HepG2 (cell line): Measurements from ENCODE around the gene RASD1. TPM values are rescaled to one million over a fixed set of nuclear protein-coding genes. Genes with fewer than 3 reads are reported as not detected.

Source experiments
- ATAC-seq: fragments of 200-7000 bp; cut with Tn5 transposase; 3 replicates; pipeline ENCODE4 v1.9.1; 2020; ENCODE audit warnings: mild to moderate bottlenecking, moderate library complexity
- BruUV-seq: library from RNA; stranded (reverse); fragments of 400-500 nt; replicated peaks from 2 replicates; lab custom pipeline; 2021; lab: Mats Ljungman, UMichigan
- CTCF ChIA-PET: fragments of 300-600 bp; formaldehyde crosslinking; extraction: SDS; loops from one replicate; lab custom pipeline; 2021; ENCODE audit warnings: low total read pairs, inconsistent platforms, low intra/inter-chr PET ratio; lab: Yijun Ruan, JAX
- POLR2A ChIA-PET: fragments of 350-600 bp; sonication (Branson Sonifier 250); formaldehyde crosslinking; loops from one replicate; lab custom pipeline; 2020; ENCODE audit warnings: antibody characterized with exemption, inconsistent platforms; lab: Yijun Ruan, JAX
- DNase-seq: peaks from one replicate; pipeline ENCODE4 v3.0.0-alpha.2; 2015; ENCODE audit warnings: low spot score
- FAIRE-seq: peaks from 3 replicates; lab custom pipeline; 2011; peaks lifted over from hg19 to GRCh38; lab: Jason Lieb, UNC
- H2AFZ ChIP-seq: one replicate; pipeline ENCODE4 v1.6.1; 2011; ENCODE audit warnings: low read length, inconsistent platforms
- H3K27ac ChIP-seq: fragments of 300-600 bp; 3 replicates; pipeline ENCODE4 v1.8.0; 2011; ENCODE audit warnings: mixed run types, mild to moderate bottlenecking, mixed read lengths, low read length, inconsistent platforms; ENCODE audit not compliant: insufficient read depth; ENCODE audit errors: extremely low read length
- H3K27me3 ChIP-seq, 2 experiments: fragments of 200-600 bp in 1 of 2; 2 replicates in 1 of 2; 3 replicates in 1 of 2; pipeline versions ENCODE4 v1.6.0 to v1.8.0; 2011; ENCODE audit warnings: low read length in 2 of 2, mild to moderate bottlenecking in 2 of 2, moderate library complexity in 2 of 2, inconsistent platforms in 1 of 2; ENCODE audit not compliant: insufficient read depth in 2 of 2, control insufficient read depth in 1 of 2
- H3K36me3 ChIP-seq, 2 experiments: fragments of 200-600 bp in 1 of 2; replicated peaks in 1 of 2; 2 replicates in 1 of 2; 3 replicates in 1 of 2; pipeline versions ENCODE4 v1.5.1 to v1.8.0; 2011; ENCODE audit warnings: low read length in 2 of 2, inconsistent platforms in 1 of 2; ENCODE audit not compliant: insufficient read depth in 2 of 2, control insufficient read depth in 1 of 2
- H3K4me1 ChIP-seq: 2 replicates; pipeline ENCODE4 v1.5.1; 2012; ENCODE audit warnings: low read length, inconsistent platforms; ENCODE audit not compliant: insufficient read depth
- H3K4me2 ChIP-seq: 2 replicates; pipeline ENCODE4 v1.6.0; 2011; ENCODE audit warnings: low read depth, low read length, inconsistent platforms
- H3K4me3 ChIP-seq, 3 experiments: fragments of 200-600 bp in 1 of 3; sonication (generic), shearing (Covaris generic) in 1 of 3; replicated peaks in 1 of 3; 2 replicates each; pipeline ENCODE4 v1.5.1; 2011 to 2016; ENCODE audit warnings: low read length in 3 of 3, inconsistent platforms in 2 of 3, low read depth in 2 of 3, mild to moderate bottlenecking in 2 of 3, control low read depth in 1 of 3, mixed read lengths in 1 of 3; ENCODE audit not compliant: insufficient read depth in 1 of 3
- H3K79me2 ChIP-seq: one replicate; pipeline ENCODE4 v1.6.1; 2011; ENCODE audit warnings: low read length, inconsistent platforms; ENCODE audit not compliant: insufficient read depth
- H3K9ac ChIP-seq: 2 replicates; pipeline ENCODE4 v1.6.0; 2011; ENCODE audit warnings: mild to moderate bottlenecking, low read depth, low read length, inconsistent platforms; ENCODE audit not compliant: insufficient read depth
- H3K9me3 ChIP-seq: 2 replicates; pipeline ENCODE4 v1.5.1; 2012; ENCODE audit warnings: mild to moderate bottlenecking, low read length
- H4K20me1 ChIP-seq: 2 replicates; pipeline ENCODE4 v1.6.0; 2011; ENCODE audit warnings: inconsistent platforms, mild to moderate bottlenecking, low read length, moderate library complexity; ENCODE audit not compliant: insufficient read depth
- BCLAF1 ChIP-seq: fragments of 450-650 bp; IDR thresholded peaks from 2 replicates; pipeline ENCODE4 v1.6.1; 2017; ENCODE audit warnings: mild to moderate bottlenecking
- KDM1A ChIP-seq: IDR thresholded peaks from 2 replicates; pipeline ENCODE4 v1.6.1; 2016; ENCODE audit warnings: missing compliant biosample characterization
- MLX ChIP-seq: IDR thresholded peaks from 2 replicates; pipeline ENCODE4 v1.6.1; 2016
- NFATC3 ChIP-seq: sonication (generic); formaldehyde crosslinking; IDR thresholded peaks from 2 replicates; pipeline ENCODE4 v1.5.1; 2020; ENCODE audit warnings: mild to moderate bottlenecking, missing genetic modification reagents
- PBX3 ChIP-seq: sonication (generic); formaldehyde crosslinking; IDR thresholded peaks from 2 replicates; pipeline ENCODE4 v1.8.1; 2023; ENCODE audit warnings: missing genetic modification reagents, inconsistent platforms, borderline replicate concordance
- PRDM4 ChIP-seq: sonication (generic); formaldehyde crosslinking; IDR thresholded peaks from 2 replicates; pipeline ENCODE4 v1.9.0; 2021; ENCODE audit warnings: missing genetic modification reagents, borderline replicate concordance
- RFXANK ChIP-seq: IDR thresholded peaks from 2 replicates; pipeline ENCODE4 v1.6.1; 2016
- SMAD1 ChIP-seq: sonication (generic); formaldehyde crosslinking; IDR thresholded peaks from 2 replicates; pipeline ENCODE4 v1.4.0; 2020; ENCODE audit warnings: missing genetic modification reagents, low read depth, mild to moderate bottlenecking, borderline replicate concordance
- THRA ChIP-seq: sonication (generic); formaldehyde crosslinking; IDR thresholded peaks from 2 replicates; pipeline ENCODE4 v1.4.0; 2020; ENCODE audit warnings: missing genetic modification reagents, borderline replicate concordance
- TP53 ChIP-seq: sonication (generic); formaldehyde crosslinking; conservative IDR thresholded peaks from 2 replicates; pipeline ENCODE4 v1.4.0; 2020; ENCODE audit warnings: missing genetic modification reagents
- ZNF574 ChIP-seq: sonication (generic); formaldehyde crosslinking; IDR thresholded peaks from 2 replicates; pipeline ENCODE4 v1.4.0; 2020; ENCODE audit warnings: missing genetic modification reagents
- ZNF607 ChIP-seq: sonication (generic); formaldehyde crosslinking; IDR thresholded peaks from 2 replicates; pipeline ENCODE4 v1.5.1; 2020; ENCODE audit warnings: missing genetic modification reagents, mild to moderate bottlenecking, borderline replicate concordance
- ZNF761 ChIP-seq: sonication (generic); formaldehyde crosslinking; conservative IDR thresholded peaks from 2 replicates; pipeline ENCODE4 v1.4.0; 2020; ENCODE audit warnings: mild to moderate bottlenecking, missing genetic modification reagents
- WGBS: methylation state at CpG from one replicate; pipeline ENCODE4 v1.1.6; 2017; ENCODE audit warnings: low lambda C conversion rate; 5-methylcytosine and 5-hydroxymethylcytosine counted together
- in situ Hi-C: cut with HindIII; loops from 2 replicates; pipeline ENCODE4 v1.10.0; 2017; ENCODE audit warnings: low pct_unique_long_range_greater_than_20kb; ENCODE audit not compliant: extremely low pct_ligation_motif_present
- intact Hi-C: fragments of 100-400 bp; cut with micrococcal nuclease; formaldehyde crosslinking; loops from one replicate; pipeline ENCODE4 v1.10.0; 2022; ENCODE audit not compliant: unreplicated experiment
- polyA plus RNA-seq, 8 experiments: library from polyadenylated mRNA; depleted of rRNA in 3 of 8; stranded (reverse) in 7 of 8; unstranded in 1 of 8; fragments of >200 nt; fragmentation: Illumina TruSeq in 4 of 8; extraction: Trizol in 4 of 8; gene quantifications; 2 replicates each; pipeline versions ENCODE4 v1.2.1 to v1.2.3, GENCODE V29; 2011 to 2016; ENCODE audit warnings: low read depth in 4 of 8, missing spikeins in 1 of 8, mixed read lengths in 1 of 8; ENCODE audit not compliant: insufficient read depth in 1 of 8
- total RNA-seq, 5 experiments: library from RNA; depleted of rRNA; stranded (reverse); fragments of >200 nt; fragmentation: Illumina TruSeq; extraction: Trizol; gene quantifications; 2 replicates each; pipeline ENCODE4 v1.2.3, GENCODE V29; 2016; ENCODE audit warnings: low read depth in 1 of 5

The RASD1 gene
- total and polyA plus RNA-seq, 2 of the 13 experiments (the other 11 are each of a cell fraction or from before 2014, with no cell fraction given): 1.6 to 4.2 TPM

GRCh38 chr17:17467016-17467415 lies 29.2 kb downstream of the RASD1 start:
- Histone ChIP-seq H3K27me3 (peaks cover 7 to 37% of the 10 kb centered on the region in 2 experiments; a peak in 4 of 5 replicates), H3K4me2 (no peak overlapping the region), H3K4me1 (peaks cover 68% of the 10 kb centered on the region), H3K36me3 (no peaks in the 10 kb centered on the region), H2AFZ (no peak overlapping the region), H4K20me1 (no peaks in the 10 kb centered on the region), H3K9me3 (no peaks in the 10 kb centered on the region), H3K79me2 (no peaks in the 10 kb centered on the region), H3K4me3 (no peak overlapping the region)
- ATAC-seq (no peak), FAIRE-seq (no peak), DNase-seq (no peak)
- in situ Hi-C loops: no loop called here
- BruUV-seq: no TSS peak
- intact Hi-C loops: no loop called here
- 24% methylated on average over 5 of the region's 5 CpGs for WGBS
- CTCF ChIA-PET: no interaction called here
- POLR2A ChIA-PET: interaction anchor here (1.3 kb wide), 1 partner anchor 21 kb away, joined by 3 read pairs; no protein-coding TSS in a partner anchor
- TF ChIP-seq KDM1A (CRISPR knock-in tag) (no peak), THRA (CRISPR knock-in tag) (no peak), ZNF761 (CRISPR knock-in tag) (no peak), PRDM4 (CRISPR knock-in tag) (no peak), PBX3 (CRISPR knock-in tag) (no peak), ZNF574 (CRISPR knock-in tag) (no peak), BCLAF1 (no peak), SMAD1 (CRISPR knock-in tag) (no peak), MLX (CRISPR knock-in tag) (no peak), RFXANK (CRISPR knock-in tag) (no peak), TP53 (CRISPR knock-in tag) (no peak), NFATC3 (CRISPR knock-in tag) (no peak), ZNF607 (CRISPR knock-in tag) (no peak)
- TF ChIP-seq, all 625 proteins: peak for 0
- H3K27ac ChIP-seq: no peak overlapping the region
- no peak overlapping the region for H3K9ac ChIP-seq
